Measurements from ENCODE around the gene NIT2.
A peak's percentile ranks its signal among the peaks of the same experiment; 100 is the strongest.

The NIT2 gene

GRCh38 chr3:100396967-100397366, 62.4 kb downstream of the NIT2 start:
- no peak for DNase-seq (ENCODE audit: low read depth)

GRCh38 chr3:100399341-100400071, 64.9 kb downstream of the NIT2 start:
- no peak for DNase-seq (ENCODE audit: low read depth)

GRCh38 chr3:100400419-100400779, 65.8 kb downstream of the NIT2 start:
- DNase-seq (ENCODE audit: low read depth), result peak; percentile 10

- DNase-seq (ENCODE audit: low read depth), result peak; percentile 89
These were observed 66.5 kb downstream of the NIT2 start, which contains the start of the genes LNP1 and TOMM70 for GRCh38 chr3:100400780-100401673. TSS of gene LNP1 (plus strand) at chr3:100401539. CDS start at chr3:100429730, 28,191 bp downstream. TSS of gene TOMM70 (minus strand) at chr3:100401089. CDS start at chr3:100400949, 140 bp downstream.

- peak; percentile 30 for DNase-seq (ENCODE audit: low read depth)
These were observed 67.1 kb downstream of the NIT2 start for GRCh38 chr3:100401674-100402041.

- no peak for DNase-seq (ENCODE audit: low read depth)
These were observed 67.7 kb downstream of the NIT2 start for GRCh38 chr3:100402256-100402655.

GRCh38 chr3:100402891-100403290, 68.3 kb downstream of the NIT2 start:
- DNase-seq (ENCODE audit: low read depth), result no peak

- no peak for DNase-seq (ENCODE audit: low read depth)
These were observed 69.0 kb downstream of the NIT2 start for GRCh38 chr3:100403362-100404249.

- no peak for DNase-seq (ENCODE audit: low read depth)
These were observed 69.6 kb downstream of the NIT2 start for GRCh38 chr3:100404250-100404548.

GRCh38 chr3:100407164-100407563, 72.6 kb downstream of the NIT2 start:
- DNase-seq (ENCODE audit: low read depth), result no peak

- DNase-seq (ENCODE audit: low read depth), result no peak
These were observed 73.5 kb downstream of the NIT2 start for GRCh38 chr3:100407977-100408532.
